ENCODE data around the gene EFR3B. TPM values are rescaled to one million over a fixed set of nuclear protein-coding genes. Genes with fewer than 3 reads are reported as not detected.

Gene EFR3B
- polyA plus RNA-seq, 1 of the 3 experiments (the other 2 are of a cell fraction), result 1.5 TPM

GRCh38 chr2:25129901-25130520 lies 88.1 kb downstream of the EFR3B start:
- 70% methylated on average over 8 of the region's 15 CpGs for WGBS (ENCODE audit: low lambda C conversion rate)
- no peaks in the 10 kb centered on the region for H4K20me1 ChIP-seq (ENCODE audit: insufficient read depth)
- H3K27me3 ChIP-seq (ENCODE audit: insufficient read depth), result no peaks in the 10 kb centered on the region
- H3K9me2 ChIP-seq, result no peaks in the 10 kb centered on the region
- TF ChIP-seq GATA2 (CRISPR knock-in tag; IDR thresholded peaks at IDR 0.05) (no peak), SMC3 (IDR thresholded peaks at IDR 0.05; ENCODE audit: low read depth, low read length) (peak; percentile 17; the same call in 1 of the 2 replicates), ZBTB33 (IDR thresholded peaks at IDR 0.05; ENCODE audit: borderline replicate concordance, low read depth) (no peak)
- CTCF ChIA-PET, result interaction anchor here (0.6 to 27.1 kb wide), 46 partner anchors 8 to 720 kb away, joined by 3 to 519 read pairs (median 5); partner anchors contain the start of gene EFR3B
- H3F3A ChIP-seq (replicated peaks; ENCODE audit: insufficient read depth), result peaks cover 10% of the 10 kb centered on the region
- POLR2A ChIA-PET, result interaction anchor here (2.8 kb wide), 1 partner anchor 154 kb away, joined by 17 read pairs; no protein-coding TSS in a partner anchor
- H3K9ac ChIP-seq, result no peak overlapping the region
- no peak overlapping the region for H3K27ac ChIP-seq (ENCODE audit: low read depth in 2 of 2, low read length in 1 of 2)
- no peaks in the 10 kb centered on the region for H3K9me3 ChIP-seq
- no peak for DNase-seq
- no peak overlapping the region for H3K4me3 ChIP-seq (ENCODE audit: low read depth in 2 of 2, low read length in 1 of 2)
- no peak overlapping the region for H2AFZ ChIP-seq (ENCODE audit: low read depth)
- H3K79me2 ChIP-seq (ENCODE audit: insufficient read depth), result no peaks in the 10 kb centered on the region
- H3K4me2 ChIP-seq, result no peak overlapping the region
- peaks cover 2 to 5% of the 10 kb centered on the region in 2 experiments for H3K36me3 ChIP-seq (replicated peaks in 1 of 2; ENCODE audit: control insufficient read depth in 1 of 2, insufficient read depth in 2 of 2, low read length in 1 of 2)
- peaks cover 0 to 3% of the 10 kb centered on the region in 2 experiments; a peak in 1 of 4 replicates for H3K4me1 ChIP-seq (ENCODE audit: control insufficient read depth in 1 of 2, insufficient read depth in 2 of 2, low read depth in 1 of 2, low read length in 1 of 2)

GRCh38 chr2:25131253-25131566 lies 89.3 kb downstream of the EFR3B start:
- WGBS (ENCODE audit: low lambda C conversion rate), result 95% methylated on average over 19 of the region's 24 CpGs
- CTCF ChIA-PET, result interaction anchor here (0.7 to 27.1 kb wide), 7 partner anchors 10 to 155 kb away, joined by 3 to 519 read pairs (median 19); no protein-coding TSS in a partner anchor
- Histone ChIP-seq H3K27ac (ENCODE audit: low read depth in 2 of 2, low read length in 1 of 2) (no peak overlapping the region), H3K4me1 (ENCODE audit: control insufficient read depth in 1 of 2, insufficient read depth in 2 of 2, low read depth in 1 of 2, low read length in 1 of 2) (peaks cover 0 to 3% of the 10 kb centered on the region in 2 experiments; a peak in 1 of 4 replicates), H2AFZ (ENCODE audit: low read depth) (no peak overlapping the region), H3K9me3 (no peaks in the 10 kb centered on the region), H3K9ac (no peak overlapping the region), H3K79me2 (ENCODE audit: insufficient read depth) (no peaks in the 10 kb centered on the region), H4K20me1 (ENCODE audit: insufficient read depth) (no peaks in the 10 kb centered on the region), H3K36me3 (replicated peaks in 1 of 2; ENCODE audit: control insufficient read depth in 1 of 2, insufficient read depth in 2 of 2, low read length in 1 of 2) (peaks cover 2 to 5% of the 10 kb centered on the region in 2 experiments), H3K27me3 (ENCODE audit: insufficient read depth) (no peaks in the 10 kb centered on the region), H3K4me3 (ENCODE audit: low read depth in 2 of 2, low read length in 1 of 2) (no peak overlapping the region), H3K9me2 (no peaks in the 10 kb centered on the region), H3K4me2 (no peak overlapping the region), H3F3A (replicated peaks; ENCODE audit: insufficient read depth) (peaks cover 10% of the 10 kb centered on the region)
- DNase-seq, result no peak
- POLR2A ChIA-PET, result no interaction called here
- no peak for TF ChIP-seq SMC3 (IDR thresholded peaks at IDR 0.05; ENCODE audit: low read depth, low read length)
- TF ChIP-seq CTCF (IDR thresholded peaks at IDR 0.05), result no peak
- TF ChIP-seq TCF12 (IDR thresholded peaks at IDR 0.05), result no peak

Data from SK-N-SH (cell line).